Mesodermal cell (in vitro differentiated cells): ENCODE data around the gene PAGE3. TPM values are rescaled to one million over a fixed set of nuclear protein-coding genes. Genes with fewer than 3 reads are reported as not detected.

ENCODE experiments used
- H3K27ac ChIP-seq: 2 replicates; pipeline ENCODE4 v1.7.0; 2013; ENCODE audit warnings: mild to moderate bottlenecking, low read depth, low read length, moderate library complexity; ENCODE audit not compliant: severe bottlenecking
- H3K36me3 ChIP-seq: 2 replicates; pipeline ENCODE4 v1.7.1; 2013; ENCODE audit warnings: mild to moderate bottlenecking, low read length, moderate library complexity; ENCODE audit not compliant: control insufficient read depth, insufficient read depth
- H3K4me1 ChIP-seq: one replicate; pipeline ENCODE4 v1.7.1; 2013; ENCODE audit warnings: mild to moderate bottlenecking, low read length; ENCODE audit not compliant: insufficient read depth, control insufficient read depth, poor library complexity, severe bottlenecking
- H3K4me3 ChIP-seq: 2 replicates; pipeline ENCODE4 v1.7.0; 2013; ENCODE audit warnings: low read length, control low read depth, mild to moderate bottlenecking; ENCODE audit not compliant: insufficient read depth, poor library complexity, severe bottlenecking; ENCODE audit errors: extremely low read depth
- H3K9me3 ChIP-seq: 2 replicates; pipeline ENCODE4 v1.7.1; 2013; ENCODE audit warnings: mild to moderate bottlenecking, low read length, moderate library complexity; ENCODE audit not compliant: control insufficient read depth
- WGBS, 2 experiments: methylation state at CpG; one replicate each; pipeline ENCODE4 v1.1.5; 2013; ENCODE audit warnings: missing lambda C conversion rate in 2 of 2; ENCODE audit not compliant: insufficient coverage in 2 of 2; 5-methylcytosine and 5-hydroxymethylcytosine counted together
- polyA plus RNA-seq, 2 experiments: library from polyadenylated mRNA; stranded (reverse); fragments of 50-300 nt; gene quantifications; one replicate each; pipeline ENCODE4 v1.2.3, GENCODE V29; 2013

PAGE3 gene, protein sequence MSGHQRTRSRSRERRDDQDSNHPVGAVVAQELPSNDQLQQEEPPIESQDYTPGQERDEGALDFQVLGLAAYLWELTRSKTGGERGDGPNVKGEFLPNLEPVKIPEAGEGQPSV
- polyA plus RNA-seq (2013, experiment 1 of 2), result not detected
- not detected for polyA plus RNA-seq (2013, experiment 2 of 2)

DNA sequence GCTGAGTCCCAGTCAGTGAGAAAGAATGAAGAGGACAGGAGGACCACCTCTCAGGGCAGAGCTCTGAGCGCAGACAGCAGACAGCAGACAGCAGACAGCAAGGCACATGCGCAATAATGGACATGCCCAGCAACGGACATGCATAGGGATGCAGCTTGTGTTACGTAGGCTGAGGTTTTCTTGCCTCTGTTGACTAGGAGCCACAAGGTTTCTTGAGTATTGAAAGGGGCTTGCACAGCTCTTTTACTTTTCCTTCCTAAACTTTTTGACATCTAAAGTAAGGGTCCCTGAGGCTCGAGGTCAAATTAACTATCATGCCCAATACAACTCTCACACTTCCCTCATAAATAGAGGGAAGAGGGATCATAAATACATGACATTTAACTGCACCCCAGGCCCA is at the start of gene PAGE3:
PAGE3 (minus strand) TSS at position 101 of the 400 bp plus-strand sequence. CDS start 1,013 bp downstream, outside the sequence.
- WGBS, 2 experiments, result 100% methylated on average over 2 of the region's 5 CpGs
- Histone ChIP-seq H3K4me3 (no peak within 1 kb of the TSS), H3K27ac (no peak within 1 kb of the TSS), H3K9me3 (no peaks in the 10 kb centered on the region), H3K36me3 (no peaks in the 10 kb centered on the region), H3K4me1 (no peaks in the 10 kb centered on the region)

DNA sequence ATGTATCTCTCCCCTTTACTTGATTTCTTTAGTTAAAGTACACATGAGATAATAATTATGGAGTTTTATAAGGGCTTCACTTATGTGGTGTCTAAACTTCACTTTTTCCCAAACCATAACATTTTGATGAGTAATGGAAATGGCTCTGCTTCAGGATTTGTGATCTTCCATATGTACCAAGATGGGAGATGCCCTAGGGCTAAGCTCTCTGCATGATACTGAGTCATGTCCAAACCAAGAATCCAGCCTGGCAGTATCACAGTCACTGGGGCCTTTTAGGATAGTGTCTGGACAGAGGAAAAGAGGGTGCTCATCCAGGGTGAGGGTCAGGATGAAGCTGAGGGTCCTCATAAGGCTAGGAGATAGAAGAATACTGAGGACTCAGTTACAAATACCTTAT is 47.9 kb upstream of the PAGE3 start:
- Histone ChIP-seq H3K9me3 (no peaks in the 10 kb centered on the region), H3K27ac (no peak overlapping the region), H3K36me3 (no peaks in the 10 kb centered on the region), H3K4me1 (no peaks in the 10 kb centered on the region), H3K4me3 (no peak overlapping the region)

DNA sequence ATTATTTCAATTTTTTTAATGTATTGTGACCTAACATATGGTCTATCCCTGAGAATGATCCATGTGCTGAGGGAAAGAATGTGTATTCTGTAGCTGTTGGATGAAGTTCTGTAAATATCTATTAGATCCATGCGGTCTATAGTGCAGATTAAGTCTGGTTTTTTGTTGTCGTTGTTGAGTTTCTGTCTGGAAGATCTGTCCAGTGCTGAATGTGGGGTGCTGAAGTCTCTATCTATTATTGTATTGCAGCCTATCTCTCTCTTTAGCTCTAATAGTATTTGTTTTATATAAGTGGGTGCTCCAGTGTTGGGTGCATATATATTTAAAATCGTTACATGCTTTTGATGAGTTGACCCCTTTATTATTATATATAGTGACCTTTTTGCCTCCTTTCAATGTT is 26.2 kb upstream of the PAGE3 start:
- no CpG with 5 or more reads among the region's 3 CpGs for WGBS, 2 experiments
- Histone ChIP-seq H3K4me1 (no peaks in the 10 kb centered on the region), H3K27ac (no peak overlapping the region), H3K36me3 (no peaks in the 10 kb centered on the region), H3K9me3 (no peaks in the 10 kb centered on the region), H3K4me3 (no peak overlapping the region)

DNA sequence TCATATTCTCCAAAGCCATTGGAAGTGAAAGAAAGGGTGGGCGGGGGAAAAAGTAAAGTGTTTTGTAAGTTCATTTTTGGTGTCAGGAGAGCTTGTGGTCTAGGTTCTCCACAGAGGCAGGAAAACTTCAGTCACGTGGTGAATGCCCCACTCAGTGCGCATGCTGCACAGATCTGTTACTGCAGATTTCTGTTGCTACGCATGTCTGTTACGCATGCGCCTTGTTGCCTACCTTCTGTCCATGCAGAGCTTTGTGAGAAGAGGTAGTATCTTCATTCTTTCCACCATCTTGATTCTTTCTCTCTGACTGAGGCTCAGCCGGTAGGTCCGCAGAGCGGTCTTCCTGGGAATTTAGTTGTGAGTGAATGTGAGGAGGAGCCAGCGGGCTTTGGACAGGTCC is 15.1 kb upstream of the PAGE3 start:
- no peaks in the 10 kb centered on the region for H3K36me3 ChIP-seq
- no peak overlapping the region for H3K4me3 ChIP-seq
- H3K9me3 ChIP-seq, result no peaks in the 10 kb centered on the region
- no peaks in the 10 kb centered on the region for H3K4me1 ChIP-seq
- no peak overlapping the region for H3K27ac ChIP-seq
- WGBS, 2 experiments, result 67% methylated on average over 1 to 5 of the region's 10 CpGs

DNA sequence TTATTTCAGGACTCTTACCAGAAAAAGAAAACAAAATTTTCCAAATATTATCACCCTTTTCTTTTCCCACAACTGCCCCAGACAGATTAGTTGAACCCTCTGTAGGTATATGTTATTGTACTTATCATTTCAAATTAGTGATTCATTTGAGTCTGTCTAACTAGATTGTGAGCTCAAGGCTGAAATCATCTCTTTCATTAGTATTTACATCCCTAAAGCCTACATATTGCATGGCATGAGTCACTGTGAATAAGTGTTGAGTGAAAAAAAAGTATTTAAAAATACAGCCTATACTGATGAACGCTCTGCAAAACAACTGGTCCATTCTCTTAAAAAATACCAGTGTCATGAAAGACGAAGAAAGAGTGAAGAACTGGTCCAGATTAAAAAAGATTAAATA is 3.9 kb downstream of the PAGE3 start:
- no CpG with 5 or more reads among the region's 2 CpGs for WGBS, 2 experiments
- Histone ChIP-seq H3K4me3 (no peak overlapping the region), H3K9me3 (no peaks in the 10 kb centered on the region), H3K4me1 (no peaks in the 10 kb centered on the region), H3K36me3 (no peaks in the 10 kb centered on the region), H3K27ac (no peak overlapping the region)

DNA sequence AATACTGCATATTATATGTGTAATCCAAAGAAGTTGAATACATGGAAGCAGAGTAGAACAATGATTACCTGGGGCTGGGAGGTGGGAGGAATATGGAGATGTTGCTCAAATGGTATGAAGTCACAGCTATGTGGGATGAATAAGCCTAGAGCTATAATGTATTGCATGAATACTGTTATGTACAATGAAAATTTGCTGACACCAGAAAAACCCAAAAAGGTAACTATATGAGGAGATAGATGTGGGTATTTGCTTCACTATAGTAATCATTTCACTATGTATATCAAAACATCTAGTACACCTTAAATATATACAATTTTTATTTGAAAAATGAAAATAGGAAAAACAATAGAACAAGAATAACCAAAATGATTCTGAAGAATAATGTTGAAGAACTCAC is 11.2 kb downstream of the PAGE3 start:
- no peaks in the 10 kb centered on the region for H3K9me3 ChIP-seq
- H3K36me3 ChIP-seq, result no peaks in the 10 kb centered on the region
- H3K4me1 ChIP-seq, result no peaks in the 10 kb centered on the region
- no peak overlapping the region for H3K4me3 ChIP-seq
- H3K27ac ChIP-seq, result no peak overlapping the region

DNA sequence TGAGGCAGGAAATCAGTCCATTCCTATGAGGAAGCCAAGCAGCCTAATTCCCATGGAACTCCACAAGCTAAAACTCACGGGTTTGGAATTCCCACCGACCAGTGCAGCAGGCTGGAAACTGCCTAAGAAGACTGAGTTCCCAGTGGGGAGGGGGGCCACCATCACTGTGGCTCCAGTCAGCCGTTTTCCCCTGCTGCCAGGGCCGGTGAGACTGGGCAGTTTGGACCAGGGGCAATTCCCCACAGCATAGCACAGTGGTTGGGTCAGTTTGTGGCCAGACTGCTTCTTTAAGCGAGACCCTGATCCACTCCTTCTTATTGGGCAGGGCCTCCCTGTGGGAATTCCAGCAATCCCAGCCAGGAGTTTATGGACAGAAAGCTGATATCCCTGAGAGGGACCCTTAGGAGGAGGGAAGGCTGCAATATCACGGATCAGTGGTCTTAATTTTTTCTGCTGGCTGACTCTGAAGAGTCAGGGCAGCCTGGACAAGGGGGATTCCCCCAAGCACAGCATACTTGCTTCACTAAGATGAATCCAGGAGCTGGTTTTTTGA is 23.9 kb downstream of the PAGE3 start:
- H3K9me3 ChIP-seq, result no peaks in the 10 kb centered on the region
- H3K4me3 ChIP-seq, result no peak overlapping the region
- whole genome bisulfite sequencing, 2 experiments, result 55 to 65% methylated on average over 2 of the region's 6 CpGs
- H3K4me1 ChIP-seq, result no peaks in the 10 kb centered on the region
- no peaks in the 10 kb centered on the region for H3K36me3 ChIP-seq
- H3K27ac ChIP-seq, result no peak overlapping the region

DNA sequence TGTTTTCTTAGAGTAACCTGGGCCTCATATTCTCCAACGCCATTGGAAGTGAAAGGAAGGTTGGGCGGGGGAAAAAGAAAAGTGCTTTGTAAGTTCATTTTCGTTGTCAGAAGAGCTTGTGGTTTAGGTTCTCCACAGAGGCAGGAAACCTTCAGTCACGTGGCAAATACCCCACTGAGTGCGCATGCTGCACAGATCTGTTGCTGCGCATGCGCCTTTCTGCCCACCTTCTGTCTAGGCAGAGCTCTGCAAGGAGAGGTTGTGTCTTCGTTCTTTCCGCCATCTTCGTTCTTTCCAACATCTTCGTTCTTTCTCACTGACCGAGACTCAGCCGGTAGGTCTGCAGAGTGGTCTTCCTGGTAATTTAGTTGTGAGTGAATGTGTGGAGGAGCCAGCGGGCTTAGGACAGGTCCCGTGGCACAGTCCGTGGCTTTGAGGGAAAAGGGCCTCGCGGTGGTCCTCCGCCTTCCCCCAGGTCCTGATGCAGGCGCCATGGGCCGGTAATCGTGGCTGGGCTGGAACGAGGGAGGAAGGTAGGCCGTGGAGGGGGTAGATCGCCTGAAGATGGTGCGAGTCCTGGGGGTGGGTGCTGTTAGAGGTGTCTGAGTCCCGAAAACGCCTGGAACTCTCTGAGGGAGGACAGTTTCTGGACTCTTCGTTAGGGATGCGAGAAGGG is 44.5 kb downstream of the PAGE3 start, which contains the start of gene PAGE5:
PAGE5 (plus strand) TSS at position 228 of the 676 bp plus-strand sequence. CDS start 1,037 bp downstream, outside the sequence.
- no peaks in the 10 kb centered on the region for H3K4me1 ChIP-seq
- H3K9me3 ChIP-seq, result no peaks in the 10 kb centered on the region
- no peak within 1 kb of the TSS for H3K4me3 ChIP-seq
- no peaks in the 10 kb centered on the region for H3K36me3 ChIP-seq
- 91 to 97% methylated on average over 11 to 12 of the region's 30 CpGs for WGBS, 2 experiments
- H3K27ac ChIP-seq, result no peak within 1 kb of the TSS

DNA sequence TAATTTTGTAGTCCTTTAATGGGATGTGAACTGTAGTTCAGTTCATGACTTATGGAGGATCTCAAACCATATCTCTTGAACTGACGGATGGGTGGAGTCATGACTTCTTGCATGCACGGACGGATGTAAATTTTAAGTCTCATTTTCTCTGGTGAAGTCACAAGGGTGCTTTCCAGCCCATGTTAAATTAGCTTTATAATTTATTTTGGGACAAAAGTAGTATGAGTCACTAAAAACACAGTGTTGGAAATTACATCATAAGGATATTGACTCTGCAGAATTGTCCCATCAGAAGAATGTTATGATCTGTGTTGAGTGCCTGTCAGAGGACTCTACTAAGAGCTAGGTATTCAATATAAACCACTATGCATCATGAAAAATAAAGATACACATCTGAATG is 51.3 kb downstream of the PAGE3 start:
- Histone ChIP-seq H3K4me3 (no peak overlapping the region), H3K27ac (no peak overlapping the region), H3K9me3 (no peaks in the 10 kb centered on the region), H3K4me1 (no peaks in the 10 kb centered on the region), H3K36me3 (no peaks in the 10 kb centered on the region)
- 100% methylated on average over 3 of the region's 3 CpGs; no CpG with 5 or more reads in 1 of the 2 experiments for WGBS, 2 experiments

DNA sequence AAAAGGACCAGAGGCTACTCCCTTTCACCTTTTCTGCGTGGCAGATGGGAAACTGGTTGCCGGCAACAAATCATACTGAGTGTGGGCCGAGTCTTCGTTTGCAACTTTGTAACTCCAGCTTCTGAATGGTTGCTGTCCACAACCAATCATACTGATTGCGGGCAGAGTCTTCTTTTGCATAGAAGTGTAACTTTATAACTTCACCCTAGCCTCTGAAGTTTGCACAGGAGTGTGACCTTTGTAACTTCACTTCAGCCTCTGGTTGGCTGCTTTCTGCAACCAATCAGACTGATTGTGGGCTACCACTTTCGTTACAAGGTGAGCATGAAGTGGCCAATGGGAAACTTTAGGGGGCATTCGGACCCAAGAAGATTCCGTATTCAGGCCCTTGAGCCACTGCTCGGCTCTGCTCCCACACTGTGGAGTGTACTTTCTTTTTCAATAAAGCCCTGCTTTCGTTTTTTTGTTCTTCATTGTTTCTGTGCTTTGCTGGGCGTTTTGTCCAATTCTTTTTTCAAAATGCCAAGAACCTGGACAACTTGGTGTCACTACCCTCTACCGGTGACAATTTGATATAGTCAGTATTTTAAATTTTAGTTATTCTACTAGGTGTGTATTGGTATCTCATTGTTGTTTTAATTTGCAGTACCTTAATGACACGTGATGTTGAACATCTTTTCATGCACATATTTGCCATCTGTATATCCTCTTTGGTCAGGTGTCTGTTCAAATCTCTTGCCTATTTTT is 53.6 kb downstream of the PAGE3 start:
- Histone ChIP-seq H3K4me1 (no peaks in the 10 kb centered on the region), H3K36me3 (no peaks in the 10 kb centered on the region), H3K9me3 (no peaks in the 10 kb centered on the region), H3K27ac (no peak overlapping the region), H3K4me3 (no peak overlapping the region)
- 73 to 93% methylated on average over 3 to 6 of the region's 13 CpGs for WGBS, 2 experiments
